ENCODE results near the gene EFS.

DNA sequence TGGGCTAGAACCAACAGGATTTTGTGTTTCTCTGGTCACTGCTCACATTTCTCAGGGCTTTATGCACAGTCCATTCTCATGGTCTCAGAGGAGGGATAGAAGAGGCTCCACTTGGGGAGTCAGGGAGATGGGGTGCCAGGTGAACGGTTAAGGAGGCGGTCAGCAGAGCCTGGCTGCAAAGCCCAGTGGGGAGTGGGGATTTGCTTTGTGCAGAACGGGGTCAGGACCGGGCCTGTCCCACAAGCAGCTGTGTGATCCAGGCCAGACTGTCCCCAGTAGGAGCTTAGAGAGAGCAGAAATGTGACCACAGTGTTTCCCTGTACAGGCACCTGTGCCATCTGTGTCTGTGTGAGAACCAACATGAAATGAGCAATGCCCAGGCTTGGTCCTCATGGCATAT is 16.0 kb upstream of the EFS start:
- TF ChIP-seq POLR2A (IDR thresholded peaks at IDR 0.05) (no peak), POLR2AphosphoS5 (IDR thresholded peaks at IDR 0.05) (no peak), EP300 (IDR thresholded peaks at IDR 0.05; ENCODE audit: low read depth) (no peak)
- TF ChIP-seq, protein P1, sequence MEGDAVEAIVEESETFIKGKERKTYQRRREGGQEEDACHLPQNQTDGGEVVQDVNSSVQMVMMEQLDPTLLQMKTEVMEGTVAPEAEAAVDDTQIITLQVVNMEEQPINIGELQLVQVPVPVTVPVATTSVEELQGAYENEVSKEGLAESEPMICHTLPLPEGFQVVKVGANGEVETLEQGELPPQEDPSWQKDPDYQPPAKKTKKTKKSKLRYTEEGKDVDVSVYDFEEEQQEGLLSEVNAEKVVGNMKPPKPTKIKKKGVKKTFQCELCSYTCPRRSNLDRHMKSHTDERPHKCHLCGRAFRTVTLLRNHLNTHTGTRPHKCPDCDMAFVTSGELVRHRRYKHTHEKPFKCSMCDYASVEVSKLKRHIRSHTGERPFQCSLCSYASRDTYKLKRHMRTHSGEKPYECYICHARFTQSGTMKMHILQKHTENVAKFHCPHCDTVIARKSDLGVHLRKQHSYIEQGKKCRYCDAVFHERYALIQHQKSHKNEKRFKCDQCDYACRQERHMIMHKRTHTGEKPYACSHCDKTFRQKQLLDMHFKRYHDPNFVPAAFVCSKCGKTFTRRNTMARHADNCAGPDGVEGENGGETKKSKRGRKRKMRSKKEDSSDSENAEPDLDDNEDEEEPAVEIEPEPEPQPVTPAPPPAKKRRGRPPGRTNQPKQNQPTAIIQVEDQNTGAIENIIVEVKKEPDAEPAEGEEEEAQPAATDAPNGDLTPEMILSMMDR (IDR thresholded peaks at IDR 0.05): no peak

Measured in transverse colon (tissue), 4 donors.